Measurements from ENCODE around the gene OR4D1.
"Not testable (repeated sequence)": the region's sequence is repeated elsewhere in the genome, so short reads cannot be mapped to it uniquely, and the experiment has no call there.

Gene OR4D1

GRCh38 chr17:58147930-58148434 is at the start of gene OR4D1:
Gene OR4D1, plus strand, starts transcription at chr17:58148384. Its CDS starts 6,770 bp downstream, at chr17:58155154.
- no peak for DNase-seq (ENCODE audit: low read depth)

DNA sequence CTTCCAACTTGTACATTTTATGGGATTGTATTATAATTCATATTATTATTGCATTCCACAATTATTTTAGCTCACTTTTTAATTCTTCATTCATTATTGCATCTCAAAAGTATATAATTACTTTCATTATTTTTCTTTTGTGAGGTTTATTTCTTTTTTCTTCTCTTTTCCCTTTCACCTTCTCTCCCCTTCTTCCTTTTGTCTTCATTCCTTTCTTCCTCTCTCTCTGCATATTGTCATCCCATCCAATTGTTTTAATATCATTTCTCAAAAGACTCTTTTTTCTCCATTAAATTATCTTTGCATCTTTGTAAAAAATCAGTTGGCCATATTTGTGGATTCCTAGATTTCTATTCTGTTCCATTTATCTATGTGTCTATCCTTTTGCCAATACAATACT is 47.7 kb upstream of the OR4D1 start:
- no peak for DNase-seq (ENCODE audit: low read depth)

- DNase-seq (ENCODE audit: low read depth): not testable (repeated sequence)
These were observed 46.3 kb upstream of the OR4D1 start for GRCh38 chr17:58101898-58102297.

DNA sequence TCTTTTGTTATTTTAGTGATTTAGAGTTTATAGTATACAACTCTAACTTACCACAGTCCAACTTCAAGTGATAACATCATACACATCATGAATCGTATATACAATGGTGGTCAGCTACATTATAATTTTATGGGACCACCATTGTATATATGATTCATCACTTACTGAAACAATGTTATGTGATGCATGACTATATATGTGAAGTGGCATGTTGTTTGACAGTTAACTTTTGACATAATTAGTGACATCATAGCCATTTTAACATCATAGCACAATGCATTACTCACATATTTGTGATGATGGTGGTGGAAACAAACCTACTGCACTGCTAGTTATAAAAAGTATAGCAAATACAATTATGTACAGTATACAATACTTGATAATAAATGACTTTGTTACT is 43.1 kb upstream of the OR4D1 start:
- no peak for DNase-seq (ENCODE audit: low read depth)

- DNase-seq (ENCODE audit: low read depth): no peak
These were observed 40.9 kb upstream of the OR4D1 start for GRCh38 chr17:58107306-58107705.

DNA sequence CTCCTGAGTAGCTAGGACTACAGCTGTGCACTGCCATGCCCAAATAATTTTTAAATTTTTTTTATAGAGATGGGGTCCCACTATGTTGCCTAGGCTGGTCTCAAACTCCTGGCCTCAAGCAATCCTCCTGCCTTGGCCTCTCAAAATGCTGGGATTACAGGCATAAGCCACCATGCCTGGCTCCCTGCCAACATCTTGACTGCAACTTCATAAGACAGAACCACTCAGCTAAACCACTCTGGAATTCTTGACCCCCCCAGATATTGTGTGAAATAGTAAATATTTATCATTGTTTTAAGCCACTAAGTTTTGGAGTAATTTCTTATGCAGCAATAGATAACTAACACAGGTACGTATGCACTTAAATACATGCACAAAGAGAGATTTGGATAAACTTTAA is 39.0 kb upstream of the OR4D1 start:
- no peak for DNase-seq (ENCODE audit: low read depth)

- no peak for DNase-seq (ENCODE audit: low read depth)
These were observed 38.2 kb upstream of the OR4D1 start for GRCh38 chr17:58110012-58110411.

DNA sequence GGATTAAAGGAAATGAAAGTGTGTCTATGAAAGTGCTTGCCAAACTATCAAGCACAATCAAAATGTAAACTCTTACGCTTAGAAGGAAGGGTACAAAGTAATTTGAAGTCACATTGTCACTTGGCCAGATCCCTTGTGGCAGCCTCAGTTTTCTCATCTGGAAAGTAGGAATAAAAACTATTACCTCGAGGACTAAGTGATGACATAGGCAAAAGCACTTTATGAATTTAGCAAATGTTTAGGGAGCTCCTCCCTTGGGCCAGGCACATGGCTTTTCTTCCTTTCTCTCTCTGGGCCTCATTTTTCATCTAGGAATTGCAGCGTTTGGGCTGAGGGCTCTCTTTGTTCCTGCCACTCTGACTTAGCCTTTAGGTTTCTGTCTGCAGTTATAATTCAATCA is 36.5 kb upstream of the OR4D1 start:
- DNase-seq (ENCODE audit: low read depth): no peak

GRCh38 chr17:58112970-58113631 is 35.1 kb upstream of the OR4D1 start:
- DNase-seq (ENCODE audit: low read depth): peak; percentile 72

DNA sequence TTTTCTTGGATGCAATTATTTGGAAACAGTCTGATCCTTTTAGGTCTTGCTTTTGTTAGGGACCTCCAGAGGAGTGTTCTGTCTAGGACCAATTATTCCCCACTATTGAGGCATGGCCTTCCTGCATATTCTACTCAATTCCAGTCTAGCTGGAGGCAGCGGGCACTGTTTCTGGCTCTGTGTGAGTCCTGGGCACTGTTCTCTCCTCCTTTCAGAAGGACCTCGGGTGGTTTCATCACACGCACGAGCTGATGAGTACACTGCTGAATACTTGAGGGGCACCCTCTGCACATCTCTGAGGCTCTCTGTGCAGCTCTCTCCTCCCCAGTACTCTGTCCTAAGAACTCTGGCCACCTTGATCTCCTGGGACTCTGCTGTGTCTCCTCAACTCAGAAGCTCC is 34.2 kb upstream of the OR4D1 start:
- DNase-seq (ENCODE audit: low read depth): no peak

DNA sequence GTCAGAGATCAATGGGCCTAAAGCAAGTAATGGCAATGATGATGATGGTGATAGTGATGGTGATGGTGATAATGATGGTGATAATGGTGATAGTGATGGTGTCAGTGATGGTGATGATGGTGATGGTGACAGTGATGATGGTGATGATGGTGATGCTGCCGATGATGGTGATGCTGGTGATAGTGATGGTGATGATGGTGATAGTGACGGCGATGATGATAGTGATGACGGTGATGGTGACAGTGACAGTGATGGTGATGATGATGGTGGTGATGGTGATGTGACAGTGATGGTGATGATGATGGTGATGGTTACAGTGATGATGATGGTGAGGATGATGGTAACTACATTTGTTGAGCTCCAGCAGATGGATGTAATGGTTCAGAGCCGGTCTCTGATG is 30.8 kb upstream of the OR4D1 start:
- DNase-seq (ENCODE audit: low read depth): no peak

GRCh38 chr17:58119491-58119890 is 28.7 kb upstream of the OR4D1 start:
- no peak for DNase-seq (ENCODE audit: low read depth)

DNA sequence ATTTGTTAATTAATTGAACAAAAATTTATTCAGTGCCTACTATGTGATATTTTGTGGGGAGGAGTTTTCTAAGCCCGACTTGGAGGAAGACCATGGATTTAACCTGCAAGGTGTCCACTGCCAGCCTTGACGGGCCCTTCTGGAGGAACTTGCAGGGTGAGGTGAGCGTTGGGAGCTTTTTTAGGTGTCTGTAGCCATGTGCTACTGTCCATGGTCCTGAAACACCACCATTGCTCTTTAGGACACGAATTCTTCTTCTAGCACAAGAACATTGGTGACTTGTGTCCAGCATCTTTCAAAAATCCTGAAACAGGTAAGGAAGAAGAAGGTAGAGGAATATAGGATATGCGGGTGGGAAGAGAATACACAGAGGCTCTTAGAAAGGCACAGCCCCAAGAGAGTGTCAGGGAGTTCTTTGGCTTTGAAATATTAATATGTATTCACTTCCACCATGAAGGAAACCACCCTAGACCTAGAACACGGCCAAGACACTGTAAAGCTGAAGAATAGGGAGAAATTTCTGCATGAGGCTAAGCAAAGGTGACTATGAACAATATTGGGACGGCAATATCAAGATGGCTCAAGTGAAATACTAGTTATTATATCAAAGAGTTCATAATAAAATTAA is 27.9 kb upstream of the OR4D1 start:
- DNase-seq (ENCODE audit: low read depth): no peak

- DNase-seq (ENCODE audit: low read depth): no peak
These were observed 26.3 kb upstream of the OR4D1 start for GRCh38 chr17:58121925-58122324.

DNA sequence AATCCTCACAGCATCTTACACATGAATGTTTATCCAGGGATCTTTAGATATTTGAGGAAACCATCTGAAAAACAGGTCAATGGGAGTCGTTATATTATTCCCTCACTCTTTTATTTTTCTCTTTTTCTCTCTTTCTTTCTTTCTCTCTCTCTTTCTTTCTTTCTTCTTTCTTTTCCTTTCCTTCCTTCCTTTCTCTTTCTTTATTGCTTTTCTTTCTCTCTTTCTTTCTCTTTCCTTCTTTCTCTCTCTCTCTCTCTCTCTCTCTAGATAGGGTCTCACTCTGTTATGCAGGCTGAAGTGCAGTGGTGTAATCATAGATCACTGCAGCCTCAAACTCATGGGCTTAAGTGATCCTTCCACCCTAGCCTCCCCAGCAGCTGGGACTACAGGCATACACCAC is 20.3 kb upstream of the OR4D1 start:
- no peak for DNase-seq (ENCODE audit: low read depth)

DNA sequence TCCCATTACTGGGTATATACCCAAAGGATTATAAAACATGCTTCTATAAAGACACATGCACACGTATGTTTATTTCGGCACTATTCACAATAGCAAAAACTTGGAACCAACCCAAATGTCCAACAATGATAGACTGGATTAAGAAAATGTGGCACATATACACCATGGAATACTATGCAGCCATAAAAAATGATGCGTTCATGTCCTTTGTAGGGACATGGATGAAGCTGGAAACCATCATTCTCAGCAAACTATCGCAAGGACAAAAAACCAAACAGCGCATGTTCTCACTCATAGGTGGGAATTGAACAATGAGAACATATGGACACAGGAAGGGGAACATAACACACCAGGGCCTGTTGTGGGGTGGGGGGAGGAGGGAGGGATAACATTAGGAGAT is 15.5 kb upstream of the OR4D1 start:
- DNase-seq (ENCODE audit: low read depth): not testable (repeated sequence)

DNA sequence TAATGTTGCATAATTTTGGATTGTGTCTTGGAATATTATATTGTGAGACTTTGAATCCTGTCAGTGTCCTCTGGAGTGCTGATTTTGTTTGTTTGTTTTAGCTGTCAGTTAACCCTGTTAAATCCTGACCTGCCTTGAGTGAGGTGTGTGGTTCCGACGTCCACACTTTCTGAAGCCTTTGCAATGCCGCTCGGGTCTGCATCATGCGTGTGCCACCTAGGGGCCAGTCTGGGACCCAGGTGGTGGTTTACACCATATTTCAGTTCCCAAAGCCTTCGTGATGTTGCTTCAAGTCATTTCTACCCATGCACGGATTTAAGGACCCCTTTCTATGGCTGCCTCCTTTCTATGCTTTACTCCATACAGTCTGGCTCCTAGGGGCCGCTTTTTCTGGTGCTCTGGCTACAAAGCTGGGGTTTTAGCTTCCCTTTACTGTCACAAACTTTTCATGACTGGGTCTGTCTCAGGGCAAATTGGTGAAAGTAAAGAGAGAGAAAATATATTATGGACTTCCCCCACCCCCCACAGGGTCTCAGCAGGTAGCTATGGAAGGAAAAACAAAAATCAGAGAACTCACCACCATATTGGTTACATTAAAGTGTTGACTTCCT is 11.4 kb upstream of the OR4D1 start:
- DNase-seq (ENCODE audit: low read depth): no peak

DNA sequence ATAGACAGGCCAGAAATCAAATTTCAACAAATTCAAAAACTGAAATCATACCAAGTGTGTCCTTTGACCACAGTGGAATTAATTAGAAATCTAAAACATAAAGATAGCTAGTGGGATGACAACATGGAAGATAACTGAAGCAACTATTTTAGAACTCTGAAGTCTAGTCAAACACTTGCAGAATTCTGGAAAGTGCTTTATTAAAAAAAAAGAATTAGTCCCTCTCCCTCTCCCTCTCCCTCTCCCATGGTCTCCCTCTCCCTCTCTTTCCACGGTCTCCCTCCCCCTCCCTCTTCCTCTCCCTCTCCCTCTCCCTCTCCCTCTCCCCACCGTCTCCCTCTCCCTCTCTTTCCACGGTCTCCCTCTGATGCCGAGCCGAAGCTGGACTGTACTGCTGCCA is 6.7 kb upstream of the OR4D1 start:
- no peak for DNase-seq (ENCODE audit: low read depth)

DNA sequence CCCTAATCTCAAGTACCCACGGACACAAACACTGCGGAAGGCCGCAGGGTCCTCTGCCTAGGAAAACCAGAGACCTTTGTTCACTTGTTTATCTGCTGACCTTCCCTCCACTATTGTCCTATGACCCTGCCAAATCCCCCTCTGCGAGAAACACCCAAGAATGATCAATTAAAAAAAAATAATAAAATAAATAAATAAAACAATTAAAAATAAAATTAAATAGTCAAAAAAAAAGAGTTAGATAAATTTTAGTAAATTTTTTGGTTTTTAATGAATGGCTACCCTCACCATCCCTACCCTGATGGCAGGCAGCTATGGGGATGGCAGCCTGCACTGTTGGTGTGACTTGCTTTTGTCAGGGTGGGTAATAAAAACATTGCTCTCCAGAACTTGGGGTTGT is 4.8 kb upstream of the OR4D1 start:
- DNase-seq (ENCODE audit: low read depth): not testable (repeated sequence)

DNA sequence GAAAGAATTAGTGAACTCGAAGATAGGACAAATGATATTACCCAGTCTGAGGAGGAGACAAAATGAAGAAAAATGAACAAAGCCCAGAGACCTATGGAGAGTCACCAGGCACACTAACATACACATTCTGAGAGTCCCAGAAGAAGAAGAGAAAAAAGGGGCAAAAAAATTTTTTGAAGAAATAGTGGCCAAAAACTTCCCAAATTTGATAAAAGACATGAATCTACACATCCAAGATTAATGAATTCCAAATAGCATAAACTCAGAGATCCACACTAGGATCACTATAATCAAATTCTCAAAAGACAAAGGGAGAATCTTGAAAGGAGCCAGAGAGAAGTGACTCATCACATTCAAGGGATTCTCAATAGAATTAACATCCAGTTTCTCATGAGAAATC is 3.4 kb upstream of the OR4D1 start:
- no peak for DNase-seq (ENCODE audit: low read depth)

GRCh38 chr17:58148609-58149008 is 425 bp downstream of the OR4D1 start:
- no peak for DNase-seq (ENCODE audit: low read depth)

- DNase-seq (ENCODE audit: low read depth): no peak
These were observed 2.2 kb downstream of the OR4D1 start for GRCh38 chr17:58150394-58150793.

- DNase-seq (ENCODE audit: low read depth): peak; percentile 16
These were observed 4.9 kb downstream of the OR4D1 start for GRCh38 chr17:58153046-58153445.

Measured in stimulated activated CD8-positive, alpha-beta memory T cell treated with anti-CD3 and anti-CD28 coated beads, Interleukin-4, amount 100 ng/mL, for 24 hours (primary cell).